HepG2 (cell line): ENCODE data around the gene ZBTB46.

Experiments used
- CEBPB ChIP-seq: IDR thresholded peaks from 2 replicates; pipeline ENCODE4 v1.6.1; 2011; ENCODE audit warnings: low read depth, low read length, improper control_type of control experiment, borderline replicate concordance
- GATAD1 ChIP-seq: IDR thresholded peaks from 2 replicates; pipeline ENCODE4 v1.6.1; 2016; ENCODE audit warnings: missing genetic modification reagents, missing compliant biosample characterization
- TF ChIP-seq, protein P1 (sequence below): sonication (generic); formaldehyde crosslinking; IDR thresholded peaks from 2 replicates; pipeline ENCODE4 v1.5.0; 2020; ENCODE audit warnings: mild to moderate bottlenecking, missing genetic modification reagents, moderate library complexity

DNA sequence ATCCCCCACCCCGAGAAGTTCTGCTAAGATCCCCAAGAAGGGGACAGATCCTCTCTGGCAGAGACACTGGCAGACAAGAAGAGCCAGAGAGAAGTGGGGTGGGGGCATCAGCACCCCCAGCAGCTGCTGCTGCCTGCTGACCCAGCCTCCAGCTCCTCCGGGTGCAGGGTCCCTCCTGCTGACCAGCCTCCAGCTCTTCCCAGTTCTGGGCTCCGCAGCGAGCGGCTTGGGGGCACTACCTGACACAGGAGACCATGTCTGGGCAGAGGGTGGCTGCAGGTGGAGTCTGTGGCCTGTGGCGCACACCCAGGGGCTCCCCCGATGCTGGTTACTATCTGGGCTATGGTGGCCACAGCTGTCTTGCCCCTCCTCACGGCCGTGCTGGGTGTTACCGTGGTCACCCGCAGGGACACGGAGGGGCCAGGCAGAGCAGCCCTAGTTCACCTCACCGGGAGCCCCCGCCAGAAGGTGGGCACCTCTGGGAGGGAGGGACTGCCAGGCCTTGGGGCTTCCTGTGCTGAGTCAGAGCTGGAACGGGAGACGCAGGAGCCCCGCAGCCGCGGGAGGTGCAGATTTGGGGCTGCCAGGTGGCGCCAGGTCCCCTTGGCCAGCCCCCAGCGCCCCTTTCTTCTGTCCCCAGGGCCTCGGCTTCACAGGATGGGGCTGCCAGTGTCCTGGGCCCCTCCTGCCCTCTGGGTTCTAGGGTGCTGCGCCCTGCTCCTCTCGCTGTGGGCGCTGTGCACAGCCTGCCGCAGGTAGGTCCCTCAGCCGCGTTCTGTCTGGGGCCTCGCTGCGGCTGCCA lies 94.0 kb downstream of the ZBTB46 start:
- TF ChIP-seq, protein P1, sequence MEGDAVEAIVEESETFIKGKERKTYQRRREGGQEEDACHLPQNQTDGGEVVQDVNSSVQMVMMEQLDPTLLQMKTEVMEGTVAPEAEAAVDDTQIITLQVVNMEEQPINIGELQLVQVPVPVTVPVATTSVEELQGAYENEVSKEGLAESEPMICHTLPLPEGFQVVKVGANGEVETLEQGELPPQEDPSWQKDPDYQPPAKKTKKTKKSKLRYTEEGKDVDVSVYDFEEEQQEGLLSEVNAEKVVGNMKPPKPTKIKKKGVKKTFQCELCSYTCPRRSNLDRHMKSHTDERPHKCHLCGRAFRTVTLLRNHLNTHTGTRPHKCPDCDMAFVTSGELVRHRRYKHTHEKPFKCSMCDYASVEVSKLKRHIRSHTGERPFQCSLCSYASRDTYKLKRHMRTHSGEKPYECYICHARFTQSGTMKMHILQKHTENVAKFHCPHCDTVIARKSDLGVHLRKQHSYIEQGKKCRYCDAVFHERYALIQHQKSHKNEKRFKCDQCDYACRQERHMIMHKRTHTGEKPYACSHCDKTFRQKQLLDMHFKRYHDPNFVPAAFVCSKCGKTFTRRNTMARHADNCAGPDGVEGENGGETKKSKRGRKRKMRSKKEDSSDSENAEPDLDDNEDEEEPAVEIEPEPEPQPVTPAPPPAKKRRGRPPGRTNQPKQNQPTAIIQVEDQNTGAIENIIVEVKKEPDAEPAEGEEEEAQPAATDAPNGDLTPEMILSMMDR = peak; percentile 35
- TF ChIP-seq CEBPB (no peak), GATAD1 (CRISPR knock-in tag) (0 out of 2 replicates have a peak, but pooled peaks have one; percentile 19)
